ENCODE measurements around the gene PCDHA1.

PCDHA1 gene

DNA sequence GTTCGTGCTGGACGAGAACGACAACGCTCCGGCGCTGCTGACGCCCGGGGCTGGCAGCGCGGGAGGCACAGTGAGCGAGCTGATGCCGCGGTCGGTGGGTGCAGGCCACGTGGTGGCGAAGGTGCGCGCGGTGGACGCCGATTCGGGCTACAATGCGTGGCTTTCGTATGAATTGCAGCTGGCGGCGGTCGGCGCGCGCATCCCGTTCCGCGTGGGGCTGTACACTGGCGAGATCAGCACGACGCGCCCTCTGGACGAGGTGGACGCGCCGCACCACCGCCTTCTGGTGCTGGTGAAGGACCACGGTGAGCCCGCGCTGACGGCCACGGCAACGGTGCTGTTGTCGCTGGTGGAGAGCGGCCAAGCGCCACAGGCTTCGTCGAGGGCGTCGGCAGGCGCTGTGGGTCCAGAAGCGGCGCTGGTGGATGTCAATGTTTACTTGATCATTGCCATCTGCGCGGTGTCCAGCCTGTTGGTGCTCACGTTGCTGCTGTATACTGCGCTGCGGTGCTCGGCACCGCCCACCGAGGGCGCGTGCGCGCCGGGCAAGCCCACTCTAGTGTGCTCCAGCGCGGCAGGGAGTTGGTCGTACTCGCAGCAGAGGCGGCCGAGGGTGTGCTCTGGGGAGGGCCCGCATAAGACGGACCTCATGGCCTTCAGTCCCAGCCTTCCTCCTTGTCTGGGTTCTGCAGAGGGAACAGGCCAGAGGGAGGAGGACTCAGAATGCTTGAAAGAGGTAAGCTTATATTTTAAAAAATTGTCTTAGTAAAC, 98.2 kb downstream of the PCDHA1 start:
- no peak for TF ChIP-seq ZNF169 (tag by site-specific recombination; IDR thresholded peaks at IDR 0.05)
- no peak for TF ChIP-seq ZNF610 (tag by site-specific recombination; IDR thresholded peaks at IDR 0.05; ENCODE audit: borderline replicate concordance)
- TF ChIP-seq KLF9 (tag by site-specific recombination; IDR thresholded peaks at IDR 0.05; ENCODE audit: low read depth) = no peak
- TF ChIP-seq ZNF426 (tag by site-specific recombination; IDR thresholded peaks at IDR 0.05) = no peak
- H3K4me3 ChIP-seq (ENCODE audit: low read depth, low read length) = no peak overlapping the region
- no peak overlapping the region for H3K27ac ChIP-seq (ENCODE audit: extremely low read depth, low read depth, low read length)
- ChIA-PET POLR2A (no interaction called here), CTCF (interaction anchor here (0.6 to 1.5 kb wide), 2 partner anchors 157 to 526 kb away, joined by 3 to 9 read pairs; no protein-coding TSS in a partner anchor)
- no peaks in the 10 kb centered on the region for H3K9me3 ChIP-seq (ENCODE audit: control insufficient read depth, insufficient read depth, low read depth, low read length)
- H3K36me3 ChIP-seq (ENCODE audit: control insufficient read depth in 2 of 2, insufficient read depth in 1 of 2, low read length in 2 of 2) = no peaks in the 10 kb centered on the region
- H3K4me1 ChIP-seq (ENCODE audit: control insufficient read depth, insufficient read depth, low read length) = no peaks in the 10 kb centered on the region

GRCh38 chr5:140916325-140916724, 130.4 kb downstream of the PCDHA1 start:
- Histone ChIP-seq H3K36me3 (ENCODE audit: control insufficient read depth in 2 of 2, insufficient read depth in 1 of 2, low read length in 2 of 2) (no peaks in the 10 kb centered on the region), H3K4me3 (ENCODE audit: low read depth, low read length) (no peak overlapping the region), H3K4me1 (ENCODE audit: control insufficient read depth, insufficient read depth, low read length) (no peaks in the 10 kb centered on the region), H3K27ac (ENCODE audit: extremely low read depth, low read depth, low read length) (no peak overlapping the region), H3K9me3 (ENCODE audit: control insufficient read depth, insufficient read depth, low read depth, low read length) (no peaks in the 10 kb centered on the region)
- CTCF ChIA-PET = interaction anchor here (1.9 kb wide), 1 partner anchor 10 kb away, joined by 5 read pairs; the partner anchor contains the start of gene PCDHAC1
- POLR2A ChIA-PET = no interaction called here
- TF ChIP-seq ZBTB17 (tag by site-specific recombination; IDR thresholded peaks at IDR 0.05) (no peak), REPIN1 (tag by site-specific recombination; IDR thresholded peaks at IDR 0.05; ENCODE audit: low read depth) (no peak), TRIM28 (IDR thresholded peaks at IDR 0.05; ENCODE audit: borderline replicate concordance, low read length) (no peak), ZNF677 (tag by site-specific recombination; IDR thresholded peaks at IDR 0.05) (no peak), ZNF585B (tag by site-specific recombination; IDR thresholded peaks at IDR 0.05) (no peak), ZNF639 (tag by site-specific recombination; IDR thresholded peaks at IDR 0.05) (no peak), ZNF623 (tag by site-specific recombination; IDR thresholded peaks at IDR 0.05) (no peak), ZNF398 (tag by site-specific recombination; IDR thresholded peaks at IDR 0.05) (no peak)
- TF ChIP-seq, protein P1, sequence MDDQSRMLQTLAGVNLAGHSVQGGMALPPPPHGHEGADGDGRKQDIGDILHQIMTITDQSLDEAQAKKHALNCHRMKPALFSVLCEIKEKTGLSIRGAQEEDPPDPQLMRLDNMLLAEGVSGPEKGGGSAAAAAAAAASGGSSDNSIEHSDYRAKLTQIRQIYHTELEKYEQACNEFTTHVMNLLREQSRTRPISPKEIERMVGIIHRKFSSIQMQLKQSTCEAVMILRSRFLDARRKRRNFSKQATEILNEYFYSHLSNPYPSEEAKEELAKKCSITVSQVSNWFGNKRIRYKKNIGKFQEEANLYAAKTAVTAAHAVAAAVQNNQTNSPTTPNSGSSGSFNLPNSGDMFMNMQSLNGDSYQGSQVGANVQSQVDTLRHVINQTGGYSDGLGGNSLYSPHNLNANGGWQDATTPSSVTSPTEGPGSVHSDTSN (CRISPR knock-in tag; IDR thresholded peaks at IDR 0.05) = no peak
- TF ChIP-seq, protein P2, sequence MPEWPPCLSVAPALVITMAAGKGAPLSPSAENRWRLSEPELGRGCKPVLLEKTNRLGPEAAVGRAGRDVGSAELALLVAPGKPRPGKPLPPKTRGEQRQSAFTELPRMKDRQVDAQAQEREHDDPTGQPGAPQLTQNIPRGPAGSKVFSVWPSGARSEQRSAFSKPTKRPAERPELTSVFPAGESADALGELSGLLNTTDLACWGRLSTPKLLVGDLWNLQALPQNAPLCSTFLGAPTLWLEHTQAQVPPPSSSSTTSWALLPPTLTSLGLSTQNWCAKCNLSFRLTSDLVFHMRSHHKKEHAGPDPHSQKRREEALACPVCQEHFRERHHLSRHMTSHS (tag by site-specific recombination; IDR thresholded peaks at IDR 0.05) = no peak
- TF ChIP-seq, protein P3, sequence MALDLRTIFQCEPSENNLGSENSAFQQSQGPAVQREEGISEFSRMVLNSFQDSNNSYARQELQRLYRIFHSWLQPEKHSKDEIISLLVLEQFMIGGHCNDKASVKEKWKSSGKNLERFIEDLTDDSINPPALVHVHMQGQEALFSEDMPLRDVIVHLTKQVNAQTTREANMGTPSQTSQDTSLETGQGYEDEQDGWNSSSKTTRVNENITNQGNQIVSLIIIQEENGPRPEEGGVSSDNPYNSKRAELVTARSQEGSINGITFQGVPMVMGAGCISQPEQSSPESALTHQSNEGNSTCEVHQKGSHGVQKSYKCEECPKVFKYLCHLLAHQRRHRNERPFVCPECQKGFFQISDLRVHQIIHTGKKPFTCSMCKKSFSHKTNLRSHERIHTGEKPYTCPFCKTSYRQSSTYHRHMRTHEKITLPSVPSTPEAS (tag by site-specific recombination; IDR thresholded peaks at IDR 0.05) = no peak
